OCI-LY7 (cell line): ENCODE data around the gene DOK3. TPM values are rescaled to one million over a fixed set of nuclear protein-coding genes. Genes with fewer than 3 reads are reported as not detected.

Experiments
- BruUV-seq: library from RNA; stranded (reverse); fragments of 400-500 nt; replicated peaks from 2 replicates; lab custom pipeline; 2021; lab: Mats Ljungman, UMichigan
- CTCF ChIA-PET: fragments of 300-600 bp; sonication (Branson Sonifier 250); formaldehyde crosslinking; loops from one replicate; lab custom pipeline; 2022; ENCODE audit warnings: antibody characterized with exemption; ENCODE audit not compliant: unreplicated experiment; lab: Charles Lee
- POLR2A ChIA-PET: fragments of 300-600 bp; sonication (Branson Sonifier 250); formaldehyde crosslinking; loops from one replicate; lab custom pipeline; 2022; ENCODE audit warnings: antibody characterized with exemption; lab: Charles Lee
- DNase-seq: peaks from one replicate; pipeline ENCODE4 v3.0.0-alpha.2; 2015; ENCODE audit warnings: low spot score
- H2AFZ ChIP-seq: fragments of 200-600 bp; sonication (generic), shearing (Covaris generic); 2 replicates; pipeline ENCODE4 v1.6.1; 2014; ENCODE audit warnings: mild to moderate bottlenecking, antibody characterized with exemption, low read length, moderate library complexity
- H3K27ac ChIP-seq: fragments of 200-600 bp; sonication (generic); 2 replicates; pipeline ENCODE4 v1.5.1; 2014; ENCODE audit warnings: mixed run types, low read depth, mild to moderate bottlenecking, moderate library complexity, low read length, inconsistent platforms; ENCODE audit not compliant: poor library complexity, severe bottlenecking
- H3K36me3 ChIP-seq: fragments of 200-600 bp; sonication (generic); 2 replicates; pipeline ENCODE4 v1.6.1; 2014; ENCODE audit warnings: mild to moderate bottlenecking, antibody characterized with exemption, low read length, moderate library complexity, mixed read lengths; ENCODE audit not compliant: insufficient read depth
- H3K4me1 ChIP-seq: fragments of 200-600 bp; sonication (generic); 2 replicates; pipeline ENCODE4 v1.5.1; 2014; ENCODE audit warnings: mild to moderate bottlenecking, low read length; ENCODE audit not compliant: insufficient read depth, poor library complexity, severe bottlenecking
- H3K4me2 ChIP-seq: fragments of 200-600 bp; sonication (generic); 2 replicates; pipeline ENCODE4 v1.6.1; 2014; ENCODE audit warnings: mild to moderate bottlenecking, low read length
- H3K4me3 ChIP-seq: fragments of 200-600 bp; sonication (generic); 2 replicates; pipeline ENCODE4 v1.5.1; 2014; ENCODE audit warnings: mild to moderate bottlenecking, low read depth, low read length; ENCODE audit not compliant: poor library complexity, severe bottlenecking
- H3K79me2 ChIP-seq: fragments of 200-600 bp; sonication (generic); 2 replicates; pipeline ENCODE4 v1.6.1; 2016; ENCODE audit warnings: low read depth, mild to moderate bottlenecking, low read length, moderate library complexity, mixed read lengths; ENCODE audit not compliant: insufficient read depth
- H3K9me2 ChIP-seq: fragments of 200-600 bp; sonication (generic); 2 replicates; pipeline ENCODE4 v1.6.1; 2016; ENCODE audit warnings: mild to moderate bottlenecking, low read length, mixed read lengths; ENCODE audit not compliant: insufficient read depth
- H3K9me3 ChIP-seq: fragments of 200-600 bp; sonication (generic); 2 replicates; pipeline ENCODE4 v1.6.1; 2014; ENCODE audit warnings: mild to moderate bottlenecking, mixed run types, low read length, mixed read lengths
- H4K20me1 ChIP-seq: fragments of 200-600 bp; sonication (generic); 2 replicates; pipeline ENCODE4 v1.6.1; 2014; ENCODE audit warnings: mild to moderate bottlenecking, antibody characterized with exemption, low read length, moderate library complexity, mixed read lengths; ENCODE audit not compliant: insufficient read depth
- CTCF ChIP-seq: fragments of 200-600 bp; sonication (generic); conservative IDR thresholded peaks from 2 replicates; pipeline ENCODE4 v1.5.1; 2014; ENCODE audit warnings: mild to moderate bottlenecking, antibody characterized with exemption, low read length, moderate library complexity, mixed read lengths
- EZH2phosphoT487 ChIP-seq: fragments of 200-600 bp; sonication (generic); IDR thresholded peaks from 2 replicates; pipeline ENCODE4 v1.6.1; 2018; ENCODE audit warnings: low read depth, borderline replicate concordance, mild to moderate bottlenecking, mixed run types, antibody characterized with exemption, low read length, moderate library complexity, mixed read lengths
- intact Hi-C: fragments of 100-400 bp; cut with micrococcal nuclease; formaldehyde crosslinking; loops from one replicate; pipeline ENCODE4 v1.10.0; 2022; ENCODE audit not compliant: unreplicated experiment
- total RNA-seq, 2 experiments: library from RNA; depleted of rRNA in 1 of 2; stranded (reverse); fragments of >200 nt in 1 of 2; shearing (Covaris generic) in 1 of 2; gene quantifications; 2 replicates each; pipeline ENCODE4 v1.2.3, GENCODE V29; 2014 to 2022

The DOK3 gene
- total RNA-seq, 2 experiments from 2014 or later = 186 to 260 TPM

- H3K79me2 ChIP-seq = no peaks in the 10 kb centered on the region
- peaks cover 6% of the 10 kb centered on the region; the same call in 1 of the 2 replicates for H4K20me1 ChIP-seq
- peak overlapping the region; percentile 50; the same call in 1 of the 2 replicates for H2AFZ ChIP-seq
- H3K9me3 ChIP-seq = no peaks in the 10 kb centered on the region
- peak overlapping the region; percentile 29 for H3K27ac ChIP-seq
- peaks cover 5% of the 10 kb centered on the region; the same call in 1 of the 2 replicates for H3K36me3 ChIP-seq
- intact Hi-C loops = loop anchor here (2.0 kb wide), 2 partner anchors 42 to 106 kb away; no protein-coding TSS in a partner anchor
- no TSS peak for BruUV-seq
- H3K4me1 ChIP-seq = peaks cover 53% of the 10 kb centered on the region
- DNase-seq = peak; percentile 54
- H3K4me2 ChIP-seq = peak overlapping the region; percentile 96
- H3K9me2 ChIP-seq = no peaks in the 10 kb centered on the region
- ChIA-PET POLR2A (interaction anchor here (0.6 to 2.8 kb wide), 3 partner anchors 13 to 546 kb away, joined by 4 to 24 read pairs (median 4); partner anchors contain the start of gene DOK3), CTCF (interaction anchor here (0.6 to 1.0 kb wide), 3 partner anchors 11 to 384 kb away, joined by 3 to 4 read pairs (median 3); no protein-coding TSS in a partner anchor)
- TF ChIP-seq EZH2phosphoT487 (no peak), CTCF (no peak)
- peak overlapping the region; percentile 81 for H3K4me3 ChIP-seq
Observed at GRCh38 chr5:177496727-177497291, 12.8 kb downstream of the DOK3 start.

- Histone ChIP-seq H3K27ac (peak overlapping the region; percentile 3), H3K4me3 (peak overlapping the region; percentile 81), H3K9me3 (no peaks in the 10 kb centered on the region), H3K9me2 (no peaks in the 10 kb centered on the region), H3K4me1 (peaks cover 47% of the 10 kb centered on the region), H2AFZ (no peak overlapping the region), H4K20me1 (peaks cover 6% of the 10 kb centered on the region; the same call in 1 of the 2 replicates), H3K4me2 (peak overlapping the region; percentile 96), H3K36me3 (no peaks in the 10 kb centered on the region), H3K79me2 (no peaks in the 10 kb centered on the region)
- ChIA-PET POLR2A (interaction anchor here (0.6 to 2.8 kb wide), 3 partner anchors 14 to 547 kb away, joined by 3 to 24 read pairs (median 4); partner anchors contain the start of gene DOK3), CTCF (interaction anchor here (0.5 to 0.7 kb wide), 3 partner anchors 12 to 106 kb away, joined by 3 read pairs; no protein-coding TSS in a partner anchor)
- no TSS peak for BruUV-seq
- intact Hi-C loops = loop anchor here (2.0 kb wide), 2 partner anchors 41 to 105 kb away; no protein-coding TSS in a partner anchor
- TF ChIP-seq EZH2phosphoT487 (no peak), CTCF (0 out of 2 replicates have a peak, but pooled peaks have one; percentile 39)
- peak; percentile 38 for DNase-seq
Observed at GRCh38 chr5:177496070-177496726, 13.4 kb downstream of the DOK3 start.
